PC-3 (cell line): ENCODE data around the gene SPINK9. TPM values are rescaled to one million over a fixed set of nuclear protein-coding genes. Genes with fewer than 3 reads are reported as not detected.

Source experiments
- ATAC-seq: fragments of 200-7000 bp; cut with Tn5 transposase; 2 replicates; pipeline ENCODE4 v1.9.1; 2020; ENCODE audit warnings: mild to moderate bottlenecking, moderate library complexity
- BruUV-seq: library from RNA; stranded (reverse); fragments of 400-500 nt; replicated peaks from 2 replicates; lab custom pipeline; 2021; lab: Mats Ljungman, UMichigan
- CTCF ChIA-PET: fragments of 300-600 bp; sonication (Branson Sonifier 250); formaldehyde crosslinking; loops from one replicate; lab custom pipeline; 2022; ENCODE audit warnings: antibody characterized with exemption; lab: Charles Lee
- POLR2A ChIA-PET: fragments of 300-600 bp; sonication (Branson Sonifier 250); formaldehyde crosslinking; loops from one replicate; lab custom pipeline; 2022; ENCODE audit warnings: antibody characterized with exemption; ENCODE audit not compliant: unreplicated experiment; lab: Charles Lee
- DNase-seq: peaks from one replicate; pipeline ENCODE4 v3.0.0-alpha.2; 2015
- H2AFZ ChIP-seq: fragments of 300-600 bp; sonication (generic); 2 replicates; pipeline ENCODE4 v1.6.0; 2016; ENCODE audit warnings: antibody characterized with exemption, low read length
- H3F3A ChIP-seq: fragments of 300-600 bp; sonication (generic); one replicate; pipeline ENCODE4 v1.6.0; 2017; ENCODE audit warnings: antibody characterized with exemption, low read length, control low read depth, mild to moderate bottlenecking; ENCODE audit not compliant: unreplicated experiment
- H3K27ac ChIP-seq: fragments of 300-600 bp; sonication (generic); 2 replicates; pipeline ENCODE4 v1.5.1; 2016; ENCODE audit warnings: mild to moderate bottlenecking, low read length
- H3K27me3 ChIP-seq: fragments of 300-600 bp; sonication (generic); 2 replicates; pipeline ENCODE4 v1.6.1; 2016; ENCODE audit warnings: low read length, mixed read lengths
- H3K36me3 ChIP-seq: fragments of 300-600 bp; sonication (generic); 2 replicates; pipeline ENCODE4 v1.6.1; 2016; ENCODE audit warnings: low read depth, mixed run types, low read length, mixed read lengths
- H3K4me1 ChIP-seq: fragments of 300-600 bp; sonication (generic); 2 replicates; pipeline ENCODE4 v1.5.1; 2016; ENCODE audit warnings: low read length; ENCODE audit not compliant: insufficient read depth
- H3K4me2 ChIP-seq: fragments of 300-600 bp; sonication (generic); 2 replicates; pipeline ENCODE4 v1.6.0; 2016; ENCODE audit warnings: low read length
- H3K4me3 ChIP-seq: fragments of 300-600 bp; sonication (generic); 2 replicates; pipeline ENCODE4 v1.5.1; 2016; ENCODE audit warnings: mild to moderate bottlenecking, low read length, mixed read lengths
- H3K79me2 ChIP-seq: fragments of 300-600 bp; sonication (generic); 2 replicates; pipeline ENCODE4 v1.6.1; 2017; ENCODE audit warnings: low read length, mixed read lengths
- H3K9ac ChIP-seq: fragments of 300-600 bp; sonication (generic); 2 replicates; pipeline ENCODE4 v1.6.0; 2016; ENCODE audit warnings: mild to moderate bottlenecking, low read length
- H3K9me2 ChIP-seq: fragments of 300-600 bp; sonication (generic); replicated peaks from 2 replicates; pipeline ENCODE4 v1.6.1; 2016; ENCODE audit warnings: mixed run types, low read length, mixed read lengths
- H3K9me3 ChIP-seq: fragments of 300-600 bp; sonication (generic); 2 replicates; pipeline ENCODE4 v1.6.1; 2016; ENCODE audit warnings: low read length, mixed read lengths
- H4K20me1 ChIP-seq: fragments of 300-600 bp; sonication (generic); 2 replicates; pipeline ENCODE4 v1.6.1; 2016; ENCODE audit warnings: low read length, mixed read lengths
- EZH2 ChIP-seq: fragments of 300-600 bp; sonication (generic); IDR thresholded peaks from one replicate; pipeline ENCODE4 v1.6.1; 2017; ENCODE audit warnings: antibody characterized with exemption, mild to moderate bottlenecking, low read length; ENCODE audit not compliant: unreplicated experiment
- EZH2phosphoT487 ChIP-seq: fragments of 300-600 bp; sonication (generic); IDR thresholded peaks from 2 replicates; pipeline ENCODE4 v1.6.1; 2018; ENCODE audit warnings: mild to moderate bottlenecking, antibody characterized with exemption, low read length, borderline replicate concordance
- intact Hi-C: fragments of 100-400 bp; cut with micrococcal nuclease; formaldehyde crosslinking; loops from 2 replicates; pipeline ENCODE4 v1.9.0; 2023
- total RNA-seq: library from RNA; depleted of rRNA; stranded (reverse); fragments of >200 nt; gene quantifications from 2 replicates; pipeline ENCODE4 v1.2.3, GENCODE V29; 2014
- TF ChIP-seq, protein P1 (sequence below): fragments of 300-600 bp; sonication (generic); conservative IDR thresholded peaks from 2 replicates; pipeline ENCODE4 v1.5.1; 2017; ENCODE audit warnings: antibody characterized with exemption, low read depth, mild to moderate bottlenecking, low read length

The SPINK9 gene
- total RNA-seq, 1 experiment from 2014 or later: not detected

DNA sequence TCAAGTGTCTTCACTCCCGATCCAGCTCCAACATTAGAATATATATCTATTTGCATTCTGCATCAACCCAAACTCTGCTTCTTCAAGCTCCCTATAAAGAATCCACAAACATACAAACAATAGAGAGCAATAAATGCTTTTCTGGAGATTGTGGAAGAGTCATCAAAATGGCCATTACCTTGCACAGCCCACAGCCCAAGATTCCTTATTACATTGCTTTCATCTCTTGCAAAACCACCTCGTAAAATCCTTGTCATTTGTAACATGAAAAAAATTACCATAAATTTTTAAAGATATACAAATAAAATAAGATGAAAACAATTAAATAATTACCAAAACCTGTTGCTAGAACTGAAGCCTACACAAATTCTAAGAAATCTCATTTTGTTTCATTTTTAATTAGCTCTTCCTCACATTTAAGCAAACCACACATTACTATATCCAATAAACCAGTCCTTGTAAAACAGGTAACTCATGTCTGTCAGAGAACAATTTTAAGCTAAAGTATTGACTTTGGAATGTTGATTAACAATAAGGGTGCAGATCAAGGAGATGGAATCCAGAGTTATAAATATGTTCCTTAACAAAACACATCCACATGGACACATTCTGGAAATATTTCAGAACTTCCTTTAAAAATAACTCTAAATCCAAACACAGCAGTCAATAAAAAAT, 7.1 kb downstream of the SPINK9 start:
- intact Hi-C loops: no loop called here
- ChIA-PET POLR2A (interaction anchor here (0.6 kb wide), 1 partner anchor 126 kb away, joined by 4 read pairs; no protein-coding TSS in a partner anchor), CTCF (interaction anchor here (0.8 to 1.2 kb wide), 2 partner anchors 10 to 32 kb away, joined by 3 to 5 read pairs; no protein-coding TSS in a partner anchor)
- peaks cover 4% of the 10 kb centered on the region for H3F3A ChIP-seq
- H4K20me1 ChIP-seq: no peaks in the 10 kb centered on the region
- H3K27ac ChIP-seq: peak overlapping the region; percentile 93
- H3K4me3 ChIP-seq: peak overlapping the region; percentile 26
- H3K9me3 ChIP-seq: no peaks in the 10 kb centered on the region
- H2AFZ ChIP-seq: no peak overlapping the region
- H3K9ac ChIP-seq: peak overlapping the region; percentile 49
- peaks cover 31% of the 10 kb centered on the region for H3K4me1 ChIP-seq
- H3K9me2 ChIP-seq: no peaks in the 10 kb centered on the region
- DNase-seq (peak; percentile 65), ATAC-seq (peak; percentile 52)
- peak overlapping the region; percentile 78 for H3K4me2 ChIP-seq
- TSS peak; percentile 88 for BruUV-seq
- no peaks in the 10 kb centered on the region for H3K79me2 ChIP-seq
- TF ChIP-seq, protein P1, sequence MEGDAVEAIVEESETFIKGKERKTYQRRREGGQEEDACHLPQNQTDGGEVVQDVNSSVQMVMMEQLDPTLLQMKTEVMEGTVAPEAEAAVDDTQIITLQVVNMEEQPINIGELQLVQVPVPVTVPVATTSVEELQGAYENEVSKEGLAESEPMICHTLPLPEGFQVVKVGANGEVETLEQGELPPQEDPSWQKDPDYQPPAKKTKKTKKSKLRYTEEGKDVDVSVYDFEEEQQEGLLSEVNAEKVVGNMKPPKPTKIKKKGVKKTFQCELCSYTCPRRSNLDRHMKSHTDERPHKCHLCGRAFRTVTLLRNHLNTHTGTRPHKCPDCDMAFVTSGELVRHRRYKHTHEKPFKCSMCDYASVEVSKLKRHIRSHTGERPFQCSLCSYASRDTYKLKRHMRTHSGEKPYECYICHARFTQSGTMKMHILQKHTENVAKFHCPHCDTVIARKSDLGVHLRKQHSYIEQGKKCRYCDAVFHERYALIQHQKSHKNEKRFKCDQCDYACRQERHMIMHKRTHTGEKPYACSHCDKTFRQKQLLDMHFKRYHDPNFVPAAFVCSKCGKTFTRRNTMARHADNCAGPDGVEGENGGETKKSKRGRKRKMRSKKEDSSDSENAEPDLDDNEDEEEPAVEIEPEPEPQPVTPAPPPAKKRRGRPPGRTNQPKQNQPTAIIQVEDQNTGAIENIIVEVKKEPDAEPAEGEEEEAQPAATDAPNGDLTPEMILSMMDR: no peak
- TF ChIP-seq EZH2: no peak
- no peaks in the 10 kb centered on the region for H3K36me3 ChIP-seq
- no peaks in the 10 kb centered on the region for H3K27me3 ChIP-seq

DNA sequence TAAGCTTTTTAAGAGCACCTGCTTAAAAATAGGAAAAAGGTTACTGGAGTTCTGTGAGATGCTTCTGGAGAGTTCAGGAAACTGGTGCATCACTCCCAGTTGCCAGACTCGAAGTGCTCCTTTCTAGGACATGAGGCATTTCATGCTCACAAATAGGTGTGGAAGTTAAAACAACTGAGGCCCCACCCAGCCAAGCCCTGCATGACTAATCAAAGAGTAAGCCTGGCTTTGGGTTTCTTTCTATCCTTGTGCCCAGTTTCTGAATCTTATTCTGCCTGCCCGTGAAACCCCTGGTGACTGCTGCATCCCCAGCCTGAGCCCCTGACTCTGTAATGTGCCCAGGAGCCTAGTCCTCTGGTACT, 7.7 kb downstream of the SPINK9 start:
- no peaks in the 10 kb centered on the region for H3K79me2 ChIP-seq
- TF ChIP-seq EZH2phosphoT487 (no peak), EZH2 (no peak)
- TF ChIP-seq, protein P1: no peak
- intact Hi-C loops: no loop called here
- no peaks in the 10 kb centered on the region for H3K9me3 ChIP-seq
- H3K27ac ChIP-seq: peak overlapping the region; percentile 93
- H3K36me3 ChIP-seq: no peaks in the 10 kb centered on the region
- H4K20me1 ChIP-seq: no peaks in the 10 kb centered on the region
- CTCF ChIA-PET: interaction anchor here (0.8 to 1.2 kb wide), 2 partner anchors 9 to 31 kb away, joined by 3 to 5 read pairs; no protein-coding TSS in a partner anchor
- peak overlapping the region; percentile 72 for H3K9ac ChIP-seq
- H3K4me1 ChIP-seq: peaks cover 32% of the 10 kb centered on the region
- POLR2A ChIA-PET: interaction anchor here (0.6 kb wide), 1 partner anchor 126 kb away, joined by 4 read pairs; no protein-coding TSS in a partner anchor
- peak; percentile 97 for DNase-seq
- no peaks in the 10 kb centered on the region for H3K9me2 ChIP-seq
- ATAC-seq: peak; percentile 92
- peak overlapping the region; percentile 78 for H3K4me2 ChIP-seq
- peak overlapping the region; percentile 41 for H2AFZ ChIP-seq
- H3F3A ChIP-seq: peaks cover 4% of the 10 kb centered on the region
- H3K27me3 ChIP-seq: no peaks in the 10 kb centered on the region
- no TSS peak for BruUV-seq
- H3K4me3 ChIP-seq: peak overlapping the region; percentile 41
